Chondrocyte (in vitro differentiated cells): ENCODE results near the gene GATB. TPM values are rescaled to one million over a fixed set of nuclear protein-coding genes. Genes with fewer than 3 reads are reported as not detected.

Experiments
- DNase-seq: peaks from one replicate; pipeline ENCODE4 v3.0.0; 2021; ENCODE audit warnings: mixed read lengths, low spot score
- H3K27ac Mint-ChIP-seq: one replicate; pipeline ENCODE4 v1.8.0; 2021; ENCODE audit warnings: mild to moderate bottlenecking, moderate library complexity, mixed read lengths; ENCODE audit not compliant: unreplicated experiment
- H3K27me3 Mint-ChIP-seq: 2 replicates; pipeline ENCODE4 v1.8.0; 2021; ENCODE audit warnings: low read depth, mixed read lengths
- H3K36me3 Mint-ChIP-seq: 2 replicates; pipeline ENCODE4 v1.8.0; 2021; ENCODE audit warnings: low read depth, mixed read lengths
- H3K4me1 Mint-ChIP-seq: 2 replicates; pipeline ENCODE4 v1.8.0; 2021; ENCODE audit warnings: low read depth, mild to moderate bottlenecking, mixed read lengths
- H3K4me3 Mint-ChIP-seq: one replicate; pipeline ENCODE4 v1.8.0; 2021; ENCODE audit warnings: mild to moderate bottlenecking, moderate library complexity, mixed read lengths; ENCODE audit not compliant: unreplicated experiment
- H3K9me3 Mint-ChIP-seq: 2 replicates; pipeline ENCODE4 v1.8.0; 2021; ENCODE audit warnings: low read depth, mixed read lengths
- total RNA-seq: library from RNA; stranded (reverse); gene quantifications from 3 replicates; pipeline ENCODE4 v1.2.1, GENCODE V29; 2021
- TF ChIP-seq, protein P1 (sequence below): fragments of 200-600 bp; sonication (generic); IDR thresholded peaks from 2 replicates; pipeline ENCODE4 v1.5.0; 2021; ENCODE audit warnings: antibody characterized with exemption, mild to moderate bottlenecking, moderate library complexity

Gene GATB
- total RNA-seq, 1 donor from 2014 or later = 9.2 TPM

DNA sequence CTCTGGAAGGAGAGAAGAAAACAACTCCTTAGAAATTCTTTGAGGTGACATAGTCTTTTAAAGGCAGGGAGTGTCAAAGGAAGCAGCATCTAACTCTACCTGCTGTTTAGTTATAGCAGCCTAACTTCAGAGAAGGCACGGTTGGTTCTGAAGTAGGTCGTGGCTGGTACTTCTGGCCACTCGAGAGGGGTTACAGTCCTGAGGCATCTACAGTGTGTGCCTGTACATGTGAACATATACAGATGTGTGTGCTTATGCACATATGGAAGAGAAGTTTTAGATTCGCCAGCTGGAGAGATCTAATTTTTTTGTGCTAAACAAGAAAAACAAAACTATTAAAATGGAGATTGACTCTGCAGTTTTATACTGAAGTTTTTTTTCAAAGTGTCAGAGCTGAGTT, 52.7 kb downstream of the GATB start:
- H3K9me3 Mint-ChIP-seq = no peaks in the 10 kb centered on the region
- H3K27me3 Mint-ChIP-seq = no peaks in the 10 kb centered on the region
- peaks cover 12% of the 10 kb centered on the region for H3K36me3 Mint-ChIP-seq
- no peak overlapping the region for H3K27ac Mint-ChIP-seq
- H3K4me1 Mint-ChIP-seq = no peaks in the 10 kb centered on the region
- no peak for DNase-seq
- TF ChIP-seq, protein P1, sequence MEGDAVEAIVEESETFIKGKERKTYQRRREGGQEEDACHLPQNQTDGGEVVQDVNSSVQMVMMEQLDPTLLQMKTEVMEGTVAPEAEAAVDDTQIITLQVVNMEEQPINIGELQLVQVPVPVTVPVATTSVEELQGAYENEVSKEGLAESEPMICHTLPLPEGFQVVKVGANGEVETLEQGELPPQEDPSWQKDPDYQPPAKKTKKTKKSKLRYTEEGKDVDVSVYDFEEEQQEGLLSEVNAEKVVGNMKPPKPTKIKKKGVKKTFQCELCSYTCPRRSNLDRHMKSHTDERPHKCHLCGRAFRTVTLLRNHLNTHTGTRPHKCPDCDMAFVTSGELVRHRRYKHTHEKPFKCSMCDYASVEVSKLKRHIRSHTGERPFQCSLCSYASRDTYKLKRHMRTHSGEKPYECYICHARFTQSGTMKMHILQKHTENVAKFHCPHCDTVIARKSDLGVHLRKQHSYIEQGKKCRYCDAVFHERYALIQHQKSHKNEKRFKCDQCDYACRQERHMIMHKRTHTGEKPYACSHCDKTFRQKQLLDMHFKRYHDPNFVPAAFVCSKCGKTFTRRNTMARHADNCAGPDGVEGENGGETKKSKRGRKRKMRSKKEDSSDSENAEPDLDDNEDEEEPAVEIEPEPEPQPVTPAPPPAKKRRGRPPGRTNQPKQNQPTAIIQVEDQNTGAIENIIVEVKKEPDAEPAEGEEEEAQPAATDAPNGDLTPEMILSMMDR = no peak
- no peak overlapping the region for H3K4me3 Mint-ChIP-seq

GRCh38 chr4:151703401-151703800, 57.4 kb downstream of the GATB start:
- TF ChIP-seq, protein P1 = no peak
- no peak overlapping the region for H3K4me3 Mint-ChIP-seq

GRCh38 chr4:151702256-151702655, 58.6 kb downstream of the GATB start:
- H3K9me3 Mint-ChIP-seq = peaks cover under 1% of the 10 kb centered on the region

More at GRCh38 chr4:151703401-151703800, 57.4 kb downstream of the GATB start:
- Mint-ChIP-seq H3K27me3 (no peaks in the 10 kb centered on the region), H3K36me3 (peaks cover 21% of the 10 kb centered on the region), H3K9me3 (no peaks in the 10 kb centered on the region), H3K27ac (no peak overlapping the region), H3K4me1 (no peaks in the 10 kb centered on the region)
- no peak for DNase-seq

DNA sequence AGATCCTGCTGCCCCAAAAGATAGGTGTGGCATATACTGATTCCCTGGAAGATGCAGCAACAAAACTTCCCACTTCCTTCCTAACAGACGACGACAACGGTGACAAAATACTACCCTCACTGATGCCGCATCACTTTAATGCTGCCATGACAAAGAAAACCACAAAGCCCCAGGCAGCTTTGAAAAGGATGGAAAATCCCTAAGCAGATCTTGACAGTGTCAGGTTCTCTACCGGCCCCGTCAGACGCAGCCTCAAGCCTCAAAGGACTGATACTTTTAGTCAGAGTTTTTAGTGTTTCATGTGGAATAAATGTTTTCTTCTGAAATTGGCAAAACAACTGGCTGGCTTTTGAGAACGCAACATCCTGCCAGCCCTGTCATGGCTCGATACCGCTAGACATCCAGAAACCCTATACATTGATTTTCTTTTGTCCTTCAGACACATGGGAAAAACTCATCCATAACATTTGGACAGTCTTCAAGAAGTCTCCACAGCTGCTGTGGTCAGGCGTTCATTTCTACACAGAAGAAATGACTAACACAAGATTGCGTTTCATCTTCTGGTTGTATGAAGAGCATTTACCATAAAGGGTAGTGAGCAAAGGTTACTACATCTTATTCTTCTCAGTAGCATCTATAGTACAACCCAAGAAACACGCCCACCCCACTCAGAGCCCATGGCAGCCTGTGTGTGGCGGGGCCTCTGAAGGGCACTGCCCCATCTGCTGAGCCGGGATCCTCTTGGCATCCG, 60.1 kb downstream of the GATB start:
- no peaks in the 10 kb centered on the region for H3K4me1 Mint-ChIP-seq
- DNase-seq = no peak
- H3K27ac Mint-ChIP-seq = no peak overlapping the region
- H3K36me3 Mint-ChIP-seq = peaks cover 20% of the 10 kb centered on the region
- H3K4me3 Mint-ChIP-seq = no peak overlapping the region
- H3K27me3 Mint-ChIP-seq = no peaks in the 10 kb centered on the region
- TF ChIP-seq, protein P1 = no peak
- peaks cover 5% of the 10 kb centered on the region for H3K9me3 Mint-ChIP-seq

More at GRCh38 chr4:151702256-151702655, 58.6 kb downstream of the GATB start:
- Mint-ChIP-seq H3K36me3 (peaks cover 18% of the 10 kb centered on the region), H3K27me3 (no peaks in the 10 kb centered on the region), H3K27ac (no peak overlapping the region), H3K4me1 (no peaks in the 10 kb centered on the region), H3K4me3 (no peak overlapping the region)
- TF ChIP-seq, protein P1 = no peak
- no peak for DNase-seq

DNA sequence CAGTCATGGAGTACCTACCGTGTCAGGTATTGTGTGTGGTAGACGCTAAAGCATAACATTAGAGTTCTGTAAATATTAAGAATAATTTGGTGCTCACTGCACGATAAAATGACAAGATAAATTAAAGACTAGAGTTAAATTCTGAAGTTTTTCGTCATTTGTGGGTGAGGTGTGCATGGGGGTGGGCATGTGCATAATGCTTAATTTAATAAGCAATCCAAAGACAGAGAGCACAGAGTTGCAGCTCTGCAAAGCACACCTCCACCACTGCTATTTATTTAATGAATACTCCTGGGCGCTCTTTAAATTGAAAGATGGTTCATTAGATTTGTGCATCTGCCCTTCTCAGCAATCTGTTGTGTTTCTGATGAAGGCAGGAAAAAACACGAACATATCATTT, 62.6 kb downstream of the GATB start:
- Mint-ChIP-seq H3K27ac (no peak overlapping the region), H3K36me3 (peaks cover 16% of the 10 kb centered on the region), H3K4me3 (no peak overlapping the region), H3K9me3 (peaks cover 5% of the 10 kb centered on the region), H3K4me1 (no peaks in the 10 kb centered on the region), H3K27me3 (no peaks in the 10 kb centered on the region)
- TF ChIP-seq, protein P1 = no peak
- no peak for DNase-seq
